A549 treated with GW870086 at 1 μM for 4 hours (cell line): ENCODE measurements around the gene ZFP62. TPM values are rescaled to one million over a fixed set of nuclear protein-coding genes. Genes with fewer than 3 reads are reported as not detected.

Experiments used
- total RNA-seq: library from RNA; stranded (reverse); fragments of 200-300 nt; extraction: Qiagen RNA extraction; gene quantifications from 5 replicates; pipeline ENCODE4 v1.2.3, GENCODE V29; 2022; ENCODE audit warnings: low read depth

Gene ZFP62
- 5.6 to 10.6 TPM (median 8.6 TPM) in 5 replicates for total RNA-seq

DNA sequence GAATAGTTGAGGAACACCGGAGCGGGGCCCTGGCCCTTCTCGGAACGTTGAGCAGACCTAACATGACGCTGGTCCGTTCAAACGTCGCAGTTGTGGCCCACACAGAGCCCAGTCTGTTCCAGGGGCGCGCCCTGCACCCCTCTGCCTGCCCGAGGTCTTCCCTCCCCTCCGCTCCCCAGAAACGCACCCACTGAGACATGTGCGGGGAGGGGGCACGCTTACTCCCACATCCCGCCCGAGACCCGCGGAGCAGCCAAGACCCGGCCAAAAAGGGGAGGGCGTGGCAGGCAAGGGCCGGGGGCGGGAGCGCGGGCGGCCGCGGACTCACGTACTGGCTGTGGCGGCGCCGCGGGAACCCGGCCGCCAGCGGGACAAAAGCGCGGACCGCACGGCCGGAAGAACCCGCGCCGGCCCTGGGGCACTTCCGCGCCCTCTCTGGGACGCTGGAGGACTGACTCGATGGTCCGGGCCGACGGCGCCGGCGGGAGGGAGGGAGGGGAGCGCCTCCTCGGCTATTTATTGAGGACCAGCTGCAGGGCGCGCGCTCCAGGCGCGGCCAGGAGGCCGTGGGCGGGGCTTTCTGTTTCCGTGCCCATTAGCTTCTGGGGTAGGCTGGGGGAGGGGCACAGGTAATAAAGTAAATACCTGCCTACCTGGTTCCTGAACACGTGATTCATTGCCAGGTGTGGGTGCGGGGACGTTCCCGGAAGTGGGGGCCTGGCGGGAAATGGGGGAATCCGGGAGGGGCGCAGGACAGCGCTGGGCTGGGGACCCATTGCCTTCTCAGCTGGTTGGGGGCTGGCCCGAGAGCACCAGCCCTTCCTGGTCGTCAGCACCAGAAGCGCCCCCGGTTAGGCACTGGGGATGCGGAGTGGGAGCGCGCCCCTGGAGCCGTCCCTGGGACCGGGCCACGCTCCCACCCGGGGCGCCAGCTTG lies at the start of gene ZFP62:
TSS of gene ZFP62 (minus strand) at position 390 of the 936 bp plus-strand sequence. CDS start at position 333, 57 bp downstream.

DNA sequence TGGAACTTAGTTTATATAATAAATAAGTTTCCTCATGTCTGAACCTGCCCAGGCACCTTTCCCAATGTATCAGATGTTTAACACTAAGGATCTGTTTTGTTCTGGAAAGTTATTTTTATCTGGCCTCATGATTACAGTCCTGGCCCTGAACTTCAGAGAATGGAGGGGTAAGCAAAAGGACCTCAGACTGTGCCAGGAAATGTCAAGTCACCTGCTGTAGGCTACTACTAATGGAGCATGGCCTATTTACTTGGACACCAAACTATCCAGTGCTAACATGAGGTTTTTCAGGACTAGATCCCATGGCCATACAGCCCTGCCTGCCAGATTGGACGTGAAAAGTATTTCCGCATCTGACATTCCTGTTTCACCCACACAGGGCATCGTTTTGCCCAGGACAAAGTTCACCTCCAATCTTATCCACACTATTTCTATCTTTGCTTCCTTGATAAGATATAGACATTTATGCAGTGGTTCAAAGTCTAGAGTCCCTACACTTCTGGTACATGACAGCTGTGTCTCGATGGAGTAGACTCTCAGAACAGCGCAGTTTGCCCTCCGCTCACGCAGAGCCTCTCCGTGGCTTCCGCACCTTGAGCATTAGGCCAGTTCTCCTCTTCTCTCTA lies 37.7 kb upstream of the ZFP62 start, which contains the start of gene BTNL8:
TSS of gene BTNL8 (plus strand) at position 539 of the 626 bp plus-strand sequence. CDS start 152 bp downstream, outside the sequence.

DNA sequence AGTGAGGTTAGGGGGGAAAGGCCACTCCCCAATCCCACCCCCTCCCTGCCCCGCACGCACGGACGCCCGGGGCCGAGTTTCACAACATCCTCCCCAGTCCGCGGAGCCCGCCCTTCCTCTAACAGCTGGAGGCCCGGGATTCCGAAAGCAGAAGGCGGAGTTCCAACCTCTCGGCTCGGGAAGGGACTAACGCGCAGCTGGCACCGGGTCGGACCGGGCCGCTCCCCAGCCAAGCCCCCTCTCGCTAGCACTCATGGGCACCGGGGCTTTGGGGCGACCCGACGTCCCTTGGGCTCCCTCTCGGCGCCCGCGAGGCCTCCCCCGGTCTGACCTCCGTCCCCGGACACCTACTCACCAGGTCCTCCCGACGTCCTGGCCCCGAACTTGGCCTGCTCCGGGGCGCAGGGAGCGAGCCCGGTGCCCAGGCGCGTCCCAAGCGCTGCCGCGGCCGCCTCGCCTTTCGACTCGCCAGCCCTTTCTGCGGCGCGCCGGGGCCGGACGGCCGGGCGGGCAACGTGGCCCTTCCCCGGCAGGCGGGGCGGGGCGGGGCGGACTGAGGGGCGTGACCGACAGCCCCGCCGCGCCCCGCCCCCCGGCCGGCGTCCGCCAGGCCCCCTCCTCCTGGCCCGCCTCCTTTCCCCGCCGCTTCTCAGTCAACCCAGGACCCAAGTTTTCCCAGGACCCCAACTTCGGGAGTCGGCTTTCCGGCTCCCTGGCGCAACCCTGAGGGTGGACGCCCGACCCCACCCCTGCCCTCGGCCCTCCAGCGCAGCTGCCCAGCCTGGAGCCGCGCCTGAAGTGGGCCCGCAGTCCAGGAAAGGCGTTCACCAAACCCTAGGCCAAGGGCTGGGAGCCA lies 58.5 kb downstream of the ZFP62 start, which contains the start of gene MGAT1:
TSS of gene MGAT1 (minus strand) at position 482 of the 856 bp plus-strand sequence. CDS start 9,835 bp downstream, outside the sequence.

Other genes starting within 250 kb of the ZFP62 start
- gene FLT4, start 211.7 kb downstream of the ZFP62 start, total RNA-seq, result 3.0 to 5.3 TPM (median 3.6 TPM) in 5 replicates
- not detected in 5 replicates for gene OR2Y1, start 121.2 kb downstream of the ZFP62 start, total RNA-seq
- gene MGAT1, start 58.5 kb downstream of the ZFP62 start, total RNA-seq, result 74.1 to 88.0 TPM (median 82.7 TPM) in 5 replicates
- gene BTNL8, start 37.9 kb upstream of the ZFP62 start, total RNA-seq, result not detected in 5 replicates
- gene BTNL3, start 127.6 kb upstream of the ZFP62 start, total RNA-seq, result not detected in 5 replicates
- gene BTNL9, start 179.0 kb upstream of the ZFP62 start, total RNA-seq, result 0.19 to 1.0 TPM (median 0.72 TPM) in 5 replicates